Loucy (cell line): ENCODE measurements around the gene BACH2.
"Not testable (repeated sequence)": the region's sequence is repeated elsewhere in the genome, so short reads cannot be mapped to it uniquely, and the experiment has no call there.

ENCODE experiments used
- H2AFZ ChIP-seq: fragments of 200-600 bp; sonication (generic); 2 replicates; pipeline ENCODE4 v1.6.0; 2016; ENCODE audit warnings: antibody characterized with exemption, mild to moderate bottlenecking, low read length, moderate library complexity
- H3F3A ChIP-seq: fragments of 200-600 bp; 2 replicates; pipeline ENCODE4 v1.6.0; 2016; ENCODE audit warnings: antibody characterized with exemption, low read depth, mild to moderate bottlenecking
- H3K27me3 ChIP-seq: fragments of 200-600 bp; sonication (generic); 2 replicates; pipeline ENCODE4 v1.6.1; 2014; ENCODE audit warnings: low read length, mild to moderate bottlenecking; ENCODE audit not compliant: insufficient read depth, poor library complexity, severe bottlenecking
- H3K36me3 ChIP-seq: fragments of 200-600 bp; sonication (generic); 2 replicates; pipeline ENCODE4 v1.6.1; 2016; ENCODE audit warnings: low read length; ENCODE audit not compliant: insufficient read depth
- H3K4me1 ChIP-seq: fragments of 200-600 bp; sonication (generic); 2 replicates; pipeline ENCODE4 v1.5.1; 2014; ENCODE audit warnings: low read length, mild to moderate bottlenecking; ENCODE audit not compliant: insufficient read depth, poor library complexity, severe bottlenecking
- H3K4me2 ChIP-seq: fragments of 200-600 bp; sonication (generic); 2 replicates; pipeline ENCODE4 v1.6.0; 2014; ENCODE audit warnings: antibody characterized with exemption, low read length, low read depth, mild to moderate bottlenecking; ENCODE audit not compliant: poor library complexity, severe bottlenecking
- H3K4me3 ChIP-seq: fragments of 200-600 bp; sonication (generic); 2 replicates; pipeline ENCODE4 v1.5.1; 2014; ENCODE audit warnings: low read length, mild to moderate bottlenecking, mixed read lengths; ENCODE audit not compliant: poor library complexity, severe bottlenecking
- H3K79me2 ChIP-seq: fragments of 200-600 bp; sonication (generic); 2 replicates; pipeline ENCODE4 v1.6.1; 2014; ENCODE audit warnings: low read length; ENCODE audit not compliant: insufficient read depth
- H3K9ac ChIP-seq: fragments of 200-600 bp; sonication (generic); 2 replicates; pipeline ENCODE4 v1.6.0; 2014; ENCODE audit warnings: mild to moderate bottlenecking, low read depth, low read length, moderate library complexity; ENCODE audit not compliant: poor library complexity, severe bottlenecking
- H3K9me2 ChIP-seq: fragments of 200-600 bp; sonication (generic); replicated peaks from 2 replicates; pipeline ENCODE4 v1.6.1; 2016; ENCODE audit warnings: low read depth, low read length, mixed read lengths
- H3K9me3 ChIP-seq: fragments of 200-600 bp; sonication (generic); 2 replicates; pipeline ENCODE4 v1.6.1; 2014; ENCODE audit warnings: mild to moderate bottlenecking, antibody characterized with exemption, low read length, low read depth; ENCODE audit not compliant: insufficient read depth
- H4K20me1 ChIP-seq: fragments of 200-600 bp; sonication (generic); 2 replicates; pipeline ENCODE4 v1.6.0; 2014; ENCODE audit warnings: antibody characterized with exemption, low read length, mild to moderate bottlenecking; ENCODE audit not compliant: insufficient read depth, poor library complexity, severe bottlenecking
- CTCF ChIP-seq: fragments of 200-600 bp; sonication (generic); conservative IDR thresholded peaks from 2 replicates; pipeline ENCODE4 v1.5.1; 2014; ENCODE audit warnings: mild to moderate bottlenecking, antibody characterized with exemption, low read length
- EZH2phosphoT487 ChIP-seq: fragments of 200-600 bp; IDR thresholded peaks from 2 replicates; pipeline ENCODE4 v1.6.1; 2018; ENCODE audit warnings: antibody characterized with exemption, mild to moderate bottlenecking, moderate library complexity, borderline replicate concordance

The BACH2 gene

GRCh38 chr6:89910902-89911240 lies 385.8 kb downstream of the BACH2 start:
- no peaks in the 10 kb centered on the region for H3K27me3 ChIP-seq
- peak overlapping the region; percentile 55 for H3K4me3 ChIP-seq
- H3K9me2 ChIP-seq, result no peaks in the 10 kb centered on the region
- peaks cover 11% of the 10 kb centered on the region for H3K4me1 ChIP-seq
- H3K4me2 ChIP-seq, result peak overlapping the region; percentile 68
- H3K9me3 ChIP-seq, result no peaks in the 10 kb centered on the region
- H3K79me2 ChIP-seq, result no peaks in the 10 kb centered on the region
- H4K20me1 ChIP-seq, result no peaks in the 10 kb centered on the region
- no peak overlapping the region for H3K9ac ChIP-seq
- H3K36me3 ChIP-seq, result no peaks in the 10 kb centered on the region
- TF ChIP-seq CTCF (no peak), EZH2phosphoT487 (no peak)
- peak overlapping the region; percentile 84; the same call in 1 of the 2 replicates for H2AFZ ChIP-seq
- no peaks in the 10 kb centered on the region for H3F3A ChIP-seq

GRCh38 chr6:89910001-89910901 lies 386.4 kb downstream of the BACH2 start:
- not testable (repeated sequence) for H3K27me3 ChIP-seq, H4K20me1 ChIP-seq, H3K9me3 ChIP-seq, H3K79me2 ChIP-seq, H3K36me3 ChIP-seq, H3K9me2 ChIP-seq, H3F3A ChIP-seq
- H3K4me1 ChIP-seq, result peaks cover 11% of the 10 kb centered on the region
- H3K4me3 ChIP-seq, result peak overlapping the region; percentile 55
- 0 out of 2 replicates have a peak overlapping the region, but pooled peaks have one; percentile 74 for H2AFZ ChIP-seq
- H3K9ac ChIP-seq, result peak overlapping the region; percentile 54
- H3K4me2 ChIP-seq, result peak overlapping the region; percentile 68

- Histone ChIP-seq H3K79me2 (no peaks in the 10 kb centered on the region), H3K36me3 (no peaks in the 10 kb centered on the region), H3K9me2 (no peaks in the 10 kb centered on the region), H3F3A (no peaks in the 10 kb centered on the region), H2AFZ (no peak overlapping the region), H3K4me3 (no peak overlapping the region), H4K20me1 (no peaks in the 10 kb centered on the region), H3K4me1 (no peaks in the 10 kb centered on the region), H3K9me3 (no peaks in the 10 kb centered on the region), H3K27me3 (no peaks in the 10 kb centered on the region), H3K4me2 (no peak overlapping the region), H3K9ac (no peak overlapping the region)
- no peak for TF ChIP-seq EZH2phosphoT487
- no peak for TF ChIP-seq CTCF
Measured at GRCh38 chr6:89895276-89895874, 401.3 kb downstream of the BACH2 start.
